ENCODE results near the gene THSD4. TPM values are rescaled to one million over a fixed set of nuclear protein-coding genes. Genes with fewer than 3 reads are reported as not detected.

The THSD4 gene
- total and polyA plus RNA-seq, 8 donors = 15.7 to 43.3 (median 19.1) TPM

- no peak for DNase-seq
- intact Hi-C loops (cut with DNase I) = no loop called here
- H3K27ac ChIP-seq = no peak overlapping the region
Observed at GRCh38 chr15:71290881-71291635, 175.8 kb downstream of the THSD4 start.

DNA sequence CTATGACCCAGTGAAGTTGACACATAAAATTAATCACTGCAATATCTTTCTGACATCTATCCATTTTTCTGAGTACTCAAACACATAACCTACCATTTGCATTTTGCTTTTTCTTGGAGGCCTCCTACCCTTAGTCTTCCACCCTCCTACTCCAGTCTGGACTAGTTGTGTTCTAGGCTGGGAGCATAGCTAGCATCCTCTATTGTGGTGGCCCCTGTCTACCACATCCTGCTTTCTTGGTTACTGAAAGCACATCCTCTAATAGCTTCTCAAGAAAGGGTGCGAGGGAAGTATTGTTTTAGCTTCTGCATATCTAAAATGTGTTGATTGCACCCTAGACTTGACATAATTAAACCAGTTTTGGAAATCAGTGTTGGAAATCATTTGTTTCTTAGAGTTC lies 176.5 kb downstream of the THSD4 start:
- H3K4me3 ChIP-seq = no peak overlapping the region
- H3K27me3 ChIP-seq = no peaks in the 10 kb centered on the region
- H3K27ac ChIP-seq = no peak overlapping the region
- DNase-seq (no peak), ATAC-seq (no peak)
- peaks cover 4 to 18% of the 10 kb centered on the region in 2 donors for H3K4me1 ChIP-seq
- TF ChIP-seq, protein P1, sequence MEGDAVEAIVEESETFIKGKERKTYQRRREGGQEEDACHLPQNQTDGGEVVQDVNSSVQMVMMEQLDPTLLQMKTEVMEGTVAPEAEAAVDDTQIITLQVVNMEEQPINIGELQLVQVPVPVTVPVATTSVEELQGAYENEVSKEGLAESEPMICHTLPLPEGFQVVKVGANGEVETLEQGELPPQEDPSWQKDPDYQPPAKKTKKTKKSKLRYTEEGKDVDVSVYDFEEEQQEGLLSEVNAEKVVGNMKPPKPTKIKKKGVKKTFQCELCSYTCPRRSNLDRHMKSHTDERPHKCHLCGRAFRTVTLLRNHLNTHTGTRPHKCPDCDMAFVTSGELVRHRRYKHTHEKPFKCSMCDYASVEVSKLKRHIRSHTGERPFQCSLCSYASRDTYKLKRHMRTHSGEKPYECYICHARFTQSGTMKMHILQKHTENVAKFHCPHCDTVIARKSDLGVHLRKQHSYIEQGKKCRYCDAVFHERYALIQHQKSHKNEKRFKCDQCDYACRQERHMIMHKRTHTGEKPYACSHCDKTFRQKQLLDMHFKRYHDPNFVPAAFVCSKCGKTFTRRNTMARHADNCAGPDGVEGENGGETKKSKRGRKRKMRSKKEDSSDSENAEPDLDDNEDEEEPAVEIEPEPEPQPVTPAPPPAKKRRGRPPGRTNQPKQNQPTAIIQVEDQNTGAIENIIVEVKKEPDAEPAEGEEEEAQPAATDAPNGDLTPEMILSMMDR (IDR thresholded peaks at IDR 0.05) = no peak
- intact Hi-C loops (cut with DNase I) = no loop called here
- no peaks in the 10 kb centered on the region for H3K9me3 ChIP-seq
- no peaks in the 10 kb centered on the region for H3K36me3 ChIP-seq

More at GRCh38 chr15:71290881-71291635, 175.8 kb downstream of the THSD4 start:
- no peak overlapping the region for H3K4me3 ChIP-seq
- H3K27me3 ChIP-seq = no peaks in the 10 kb centered on the region
- ATAC-seq = no peak
- H3K36me3 ChIP-seq = no peaks in the 10 kb centered on the region
- no peaks in the 10 kb centered on the region for H3K9me3 ChIP-seq
- TF ChIP-seq, protein P1 (IDR thresholded peaks at IDR 0.05) = no peak
- H3K4me1 ChIP-seq = peaks cover 4 to 13% of the 10 kb centered on the region in 2 donors

GRCh38 chr15:71293723-71294122 lies 178.5 kb downstream of the THSD4 start:
- DNase-seq = no peak
- TF ChIP-seq, protein P1 (IDR thresholded peaks at IDR 0.05) = no peak
- no peak for ATAC-seq
- Histone ChIP-seq H3K36me3 (no peaks in the 10 kb centered on the region), H3K9me3 (no peaks in the 10 kb centered on the region), H3K4me3 (no peak overlapping the region), H3K4me1 (peaks cover 4 to 18% of the 10 kb centered on the region in 2 donors), H3K27me3 (no peaks in the 10 kb centered on the region), H3K27ac (peak overlapping the region in 1 of 2 donors; percentile 55)
- intact Hi-C loops (cut with DNase I) = no loop called here

DNA sequence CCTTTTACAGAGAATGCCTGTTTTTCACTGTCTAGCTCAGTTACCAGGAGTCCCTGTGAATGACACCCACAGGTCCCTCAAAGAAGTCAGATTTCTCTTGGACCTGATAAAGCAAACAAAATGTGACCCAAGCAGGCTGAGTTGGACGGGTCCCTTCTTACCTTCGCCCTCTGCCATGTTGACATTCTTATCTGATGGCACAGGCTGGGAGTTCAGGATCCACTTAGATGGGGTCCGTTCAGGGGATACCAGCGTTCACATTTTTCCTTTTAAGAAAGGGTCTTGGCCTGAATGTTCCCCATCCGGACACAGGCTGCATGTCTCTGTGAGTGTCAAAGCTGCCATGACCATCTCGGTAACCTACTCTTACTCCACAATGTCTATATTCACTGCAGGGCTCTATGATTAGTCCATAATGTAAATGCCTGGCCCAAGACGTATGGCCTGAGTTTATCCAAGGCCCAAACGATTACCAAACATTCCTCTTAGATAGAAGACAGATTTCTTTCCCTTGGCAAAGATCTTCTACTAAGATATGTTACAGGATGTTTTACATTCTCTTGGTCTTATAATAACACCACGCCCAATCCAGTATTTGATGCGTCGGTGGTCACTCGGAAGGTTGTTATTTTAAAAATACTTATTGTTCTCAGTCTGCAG lies 179.1 kb downstream of the THSD4 start:
- ATAC-seq = no peak
- intact Hi-C loops (cut with DNase I) = no loop called here
- H3K4me1 ChIP-seq = peaks cover 4 to 18% of the 10 kb centered on the region in 2 donors
- DNase-seq = no peak
- no peak overlapping the region for H3K4me3 ChIP-seq
- no peaks in the 10 kb centered on the region for H3K9me3 ChIP-seq
- peak overlapping the region in 1 of 2 donors; percentile 55 for H3K27ac ChIP-seq
- TF ChIP-seq, protein P1 (IDR thresholded peaks at IDR 0.05) = no peak
- H3K27me3 ChIP-seq = no peaks in the 10 kb centered on the region
- no peaks in the 10 kb centered on the region for H3K36me3 ChIP-seq

DNA sequence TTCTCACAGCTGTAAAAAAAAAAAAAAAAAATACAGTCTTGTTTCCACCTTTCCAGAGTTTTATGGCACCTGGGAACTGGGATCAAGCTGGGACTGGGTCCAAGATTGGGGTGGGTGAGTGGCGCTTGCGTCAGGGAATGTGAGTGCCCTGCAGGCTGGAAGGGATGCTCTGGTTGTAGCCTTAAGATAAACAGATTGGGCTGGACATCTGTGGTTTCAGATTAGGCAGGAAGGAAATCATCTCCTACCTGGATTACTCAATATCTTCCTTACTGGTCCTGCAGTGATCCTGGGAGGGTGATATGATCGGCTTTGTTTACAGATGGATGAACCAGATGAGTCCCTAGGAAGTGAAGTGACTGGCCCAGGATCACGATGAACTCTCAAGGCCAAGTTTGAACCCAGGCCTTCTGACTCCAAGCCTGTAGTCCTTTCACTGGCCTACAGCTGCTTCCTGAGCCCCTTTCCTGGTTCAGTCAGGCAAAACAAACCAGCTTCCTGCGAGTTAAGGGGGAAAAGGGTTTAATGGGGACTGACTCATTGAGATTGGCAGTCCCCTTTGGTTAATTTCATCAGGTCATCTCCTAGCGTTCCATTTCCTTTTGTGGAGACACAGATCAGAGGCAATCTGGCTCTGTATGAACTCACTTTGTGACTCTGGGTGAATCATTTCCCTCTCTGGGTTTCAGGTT lies 179.8 kb downstream of the THSD4 start:
- Histone ChIP-seq H3K4me1 (peaks cover 4 to 18% of the 10 kb centered on the region in 2 donors), H3K27me3 (no peaks in the 10 kb centered on the region), H3K36me3 (no peaks in the 10 kb centered on the region), H3K9me3 (no peaks in the 10 kb centered on the region), H3K4me3 (no peak overlapping the region), H3K27ac (peak overlapping the region in 1 of 2 donors; percentile 55)
- ATAC-seq (peak; percentile 82), DNase-seq (no peak)
- TF ChIP-seq, protein P1 (IDR thresholded peaks at IDR 0.05) = no peak
- intact Hi-C loops (cut with DNase I) = no loop called here
